GM18873 (cell line): ENCODE measurements around the gene ARHGEF2.
"Not testable (repeated sequence)": the region's sequence is repeated elsewhere in the genome, so short reads cannot be mapped to it uniquely, and the experiment has no call there.

Experiments used
- ATAC-seq: cut with Tn5 transposase; IDR thresholded peaks from one replicate; pipeline ENCODE4 v1.9.1; 2021; ENCODE audit warnings: mild to moderate bottlenecking, moderate library complexity, moderate number of reproducible peaks; ENCODE audit not compliant: unreplicated experiment, low FRiP score

The ARHGEF2 gene

DNA sequence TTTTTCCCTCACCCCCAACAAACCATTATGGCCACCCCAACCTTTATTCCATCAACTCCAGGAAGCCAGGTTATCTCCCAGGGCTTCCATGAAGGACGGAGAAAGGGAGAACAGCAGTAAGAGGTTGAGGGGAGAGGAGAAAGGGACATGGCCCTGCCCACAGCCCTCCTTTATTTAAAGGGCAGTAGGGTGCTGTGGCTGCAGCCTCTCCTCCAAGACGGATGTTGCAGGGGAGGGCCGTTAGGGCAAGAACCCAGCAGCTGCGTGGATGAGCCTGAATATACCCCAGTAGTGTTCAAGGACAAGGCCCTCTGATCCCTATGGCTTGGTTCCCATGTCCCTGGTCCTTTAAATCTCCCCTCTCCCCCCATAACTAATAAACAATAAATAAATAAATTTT is 31.1 kb downstream of the ARHGEF2 start:
- ATAC-seq = no peak

DNA sequence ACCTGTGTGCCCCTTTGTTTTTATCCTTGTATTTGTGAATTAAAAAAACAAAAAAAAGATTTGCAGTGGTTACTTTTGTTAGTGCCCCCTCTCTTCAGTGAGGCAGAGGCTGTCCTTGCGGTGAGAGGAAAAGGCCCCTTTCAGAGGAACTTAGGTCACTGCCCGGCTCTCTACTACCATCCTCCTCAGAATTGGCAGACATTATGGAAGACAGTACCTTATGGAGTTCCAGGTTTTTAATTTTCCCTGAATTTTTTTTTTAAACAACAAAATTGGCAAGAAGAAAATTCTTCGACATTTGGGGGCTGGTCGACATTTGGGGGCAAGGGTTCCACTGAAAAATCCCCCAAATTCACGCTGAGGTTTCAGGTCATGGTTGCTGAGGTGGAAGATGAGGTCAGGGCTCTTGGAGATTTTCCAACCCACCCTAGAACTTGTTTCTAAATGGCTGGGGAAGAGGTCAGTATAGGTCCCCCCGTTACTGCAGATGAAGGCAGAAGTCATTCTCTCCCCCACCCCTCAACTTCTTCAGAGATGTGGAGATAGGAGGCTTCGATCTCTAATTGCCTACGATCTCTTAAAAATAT is 31.6 kb downstream of the ARHGEF2 start:
- no peak for ATAC-seq

GRCh38 chr1:155944444-155944799 is 33.9 kb downstream of the ARHGEF2 start:
- no peak for ATAC-seq

- ATAC-seq = no peak
Measured at GRCh38 chr1:155942578-155943141, 35.7 kb downstream of the ARHGEF2 start.

- ATAC-seq = no peak
Measured at GRCh38 chr1:155941845-155942531, 36.4 kb downstream of the ARHGEF2 start.

- ATAC-seq = no peak
Measured at GRCh38 chr1:155940993-155941844, 37.1 kb downstream of the ARHGEF2 start, which contains the start of gene RXFP4. RXFP4 (plus strand) TSS chr1:155941638; CDS start chr1:155941710, 72 bp downstream.

DNA sequence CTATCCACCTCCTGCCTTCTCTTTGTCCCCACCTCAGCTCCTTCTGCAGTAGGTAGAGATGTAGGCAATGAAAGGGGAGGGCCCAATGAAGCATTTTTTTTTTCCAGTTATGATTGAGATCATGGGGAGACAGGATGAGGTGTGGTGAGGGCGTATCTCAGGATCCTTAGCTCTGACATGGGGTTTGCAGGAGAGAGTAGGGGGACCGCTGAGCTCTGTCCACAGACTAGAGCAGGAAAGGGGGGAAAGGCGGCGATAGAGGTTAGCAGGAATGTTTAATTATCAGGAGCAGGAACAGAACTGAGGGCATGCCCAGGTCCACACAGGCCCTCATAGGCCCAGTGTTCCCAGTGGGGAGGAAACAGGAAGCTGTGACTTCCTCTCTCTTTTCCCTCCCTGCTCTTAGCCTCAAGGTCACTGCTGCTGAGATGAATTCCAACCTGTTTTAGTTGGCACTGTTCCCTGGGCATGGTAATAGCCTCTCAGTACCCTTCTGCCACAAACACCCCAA is 37.8 kb downstream of the ARHGEF2 start:
- ATAC-seq = no peak

- ATAC-seq = no peak
Measured at GRCh38 chr1:155938220-155938627, 40.1 kb downstream of the ARHGEF2 start.

- no peak for ATAC-seq
Measured at GRCh38 chr1:155934936-155935590, 43.3 kb downstream of the ARHGEF2 start.

DNA sequence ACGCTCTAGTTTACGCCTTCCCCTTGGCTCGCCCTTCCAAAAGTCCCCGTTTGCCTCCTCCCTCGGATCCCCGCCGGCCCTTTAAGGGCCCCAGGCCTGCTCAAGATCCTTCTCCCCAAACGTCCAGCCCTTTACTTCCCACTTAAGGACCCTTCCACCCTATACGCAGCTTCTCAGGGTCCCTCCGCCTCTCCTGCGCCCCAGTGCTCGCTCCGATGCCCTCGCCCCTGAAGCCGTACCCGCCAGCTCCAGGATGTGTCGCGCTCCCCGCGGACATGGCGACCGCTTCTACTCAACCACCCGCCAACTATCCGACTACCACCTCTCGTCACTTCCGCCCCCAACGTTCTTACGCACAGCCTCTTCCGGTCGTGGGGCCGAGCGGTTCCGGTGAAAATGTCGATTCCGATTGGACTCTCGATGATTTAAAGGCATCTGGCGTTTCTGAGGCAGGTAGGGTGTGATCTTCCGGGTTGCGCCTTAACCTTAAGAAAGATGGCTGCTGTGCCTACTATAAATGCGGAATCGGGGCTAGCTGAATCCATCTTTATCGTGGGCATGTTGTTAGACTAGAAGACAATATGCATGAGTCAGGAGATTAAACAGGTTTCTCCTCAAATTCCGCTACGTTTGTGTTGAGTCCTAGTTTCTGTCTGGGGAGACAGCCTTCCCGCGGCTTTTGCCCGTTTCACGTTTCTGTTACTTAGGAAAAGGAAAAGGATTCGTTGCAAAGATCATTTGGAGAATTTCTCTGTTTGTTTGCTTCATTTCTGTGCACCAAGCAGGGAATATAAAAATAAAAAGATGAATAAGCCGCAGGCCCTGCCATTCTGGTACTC is 44.0 kb downstream of the ARHGEF2 start, which contains the start of gene KHDC4:
Gene KHDC4 (minus strand): TSS at position 317 of the 839 bp plus-strand sequence. CDS start 40 bp downstream, at position 277.
- ATAC-seq = peak; percentile 83

DNA sequence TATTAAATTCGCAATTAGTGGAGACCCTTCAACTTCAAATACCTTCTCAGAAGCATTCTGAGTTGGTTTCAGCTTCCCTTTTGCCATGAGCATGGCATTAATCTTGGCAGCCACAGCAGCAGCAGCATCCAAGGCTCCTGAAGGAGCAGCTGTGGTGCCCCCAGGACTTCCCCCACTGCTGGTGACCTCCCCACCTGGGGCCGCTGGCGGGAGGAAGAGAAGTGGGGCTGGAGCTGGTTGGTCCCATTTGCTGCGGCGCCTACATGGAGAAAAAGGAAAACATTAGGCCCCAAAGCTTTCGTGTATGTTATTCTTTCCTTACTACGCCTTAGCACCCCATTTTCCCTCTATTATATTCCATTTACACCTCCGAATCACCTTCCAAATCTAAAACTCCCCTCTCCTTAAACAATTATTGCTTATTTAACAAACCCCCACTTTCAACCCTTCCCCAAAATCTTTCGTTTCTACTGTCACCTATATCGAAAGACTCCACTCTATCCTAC is 44.7 kb downstream of the ARHGEF2 start:
- no peak for ATAC-seq

DNA sequence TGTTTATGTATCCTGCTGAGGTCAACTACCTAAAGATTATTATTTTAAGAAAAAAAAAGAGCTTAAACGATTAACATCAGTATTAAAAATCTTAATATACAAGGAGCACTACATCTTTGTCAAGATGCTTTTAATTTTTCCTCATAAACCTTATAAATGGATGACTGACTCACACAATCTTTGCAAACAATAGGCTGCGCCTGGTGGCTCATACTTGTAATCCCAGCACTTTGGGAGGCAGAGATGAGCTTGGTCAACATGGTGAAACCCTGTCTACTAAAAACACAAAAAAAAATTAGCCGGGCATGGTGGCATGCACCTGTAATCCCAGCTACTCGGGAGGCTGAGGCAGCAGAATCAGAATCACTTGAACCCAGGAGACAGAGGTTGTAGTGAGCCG is 45.9 kb downstream of the ARHGEF2 start:
- ATAC-seq = no peak

- no peak for ATAC-seq
Measured at GRCh38 chr1:155932081-155932480, 46.3 kb downstream of the ARHGEF2 start.

GRCh38 chr1:155931332-155932038 is 46.9 kb downstream of the ARHGEF2 start:
- ATAC-seq = no peak

- ATAC-seq = not testable (repeated sequence)
Measured at GRCh38 chr1:155930725-155931124, 47.6 kb downstream of the ARHGEF2 start.

DNA sequence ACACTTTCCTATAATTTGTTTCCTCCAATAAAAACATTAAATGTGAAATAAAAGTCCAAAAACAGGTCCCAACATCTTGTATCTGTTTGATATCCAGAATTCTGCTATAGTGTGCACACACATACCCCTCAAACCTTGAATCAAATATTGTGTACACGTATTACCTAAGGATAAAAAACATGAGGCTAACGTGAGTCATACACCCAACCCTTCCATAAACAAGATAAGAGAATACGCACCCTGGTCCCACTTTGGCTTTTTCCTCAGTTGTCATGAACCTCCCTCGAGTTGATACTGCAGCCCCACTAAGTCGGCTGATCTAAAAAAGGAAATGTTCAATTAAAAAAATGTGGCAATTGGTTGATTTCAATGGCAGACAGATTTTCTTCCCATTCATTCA is 49.3 kb downstream of the ARHGEF2 start:
- ATAC-seq = no peak

DNA sequence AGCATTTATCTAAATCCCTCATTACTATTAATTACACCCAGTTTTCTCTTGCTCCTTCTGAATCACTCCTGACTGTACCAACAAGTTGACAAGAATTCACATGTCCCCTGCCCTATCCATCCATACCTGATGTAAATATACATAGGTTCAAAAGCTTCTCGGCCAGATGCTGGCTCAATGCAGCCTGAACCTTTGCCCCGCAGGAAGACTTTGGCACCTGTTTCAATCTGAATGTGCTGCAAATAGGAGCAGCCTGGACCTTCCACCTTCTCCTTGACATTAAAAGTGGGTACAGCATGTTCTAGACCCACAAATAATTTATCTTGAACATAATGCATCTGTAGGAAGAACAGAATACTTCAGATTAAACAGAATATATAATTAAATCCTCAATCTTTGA is 52.8 kb downstream of the ARHGEF2 start:
- no peak for ATAC-seq

DNA sequence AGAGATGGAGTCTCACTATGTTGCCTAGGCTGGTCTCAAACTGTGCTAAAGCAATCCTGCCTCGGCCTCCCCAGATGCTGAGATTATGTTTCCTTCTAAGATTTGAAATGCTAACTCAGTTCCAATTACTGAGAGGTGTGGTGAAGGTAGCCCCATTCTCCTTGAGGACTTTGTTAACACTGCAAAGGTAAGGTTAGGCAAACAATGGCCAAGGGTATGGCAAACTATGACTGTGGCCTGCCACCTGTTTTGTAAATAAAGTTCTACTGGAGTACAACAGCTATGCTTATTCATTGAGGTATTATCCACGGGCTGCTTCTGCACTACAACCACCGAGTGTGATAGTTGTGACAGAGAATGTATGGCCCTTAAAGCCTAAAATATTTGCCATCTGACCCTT is 57.6 kb downstream of the ARHGEF2 start:
- no peak for ATAC-seq

GRCh38 chr1:155919801-155920200 is 58.5 kb downstream of the ARHGEF2 start:
- ATAC-seq = no peak
